HG02610 (cell line): ENCODE data around the gene OCA2.

Experiments
- ATAC-seq: cut with Tn5 transposase; IDR thresholded peaks from one replicate; pipeline ENCODE4 v1.9.1; 2021; ENCODE audit warnings: mild to moderate bottlenecking, moderate library complexity; ENCODE audit not compliant: unreplicated experiment

OCA2 gene

GRCh38 chr15:28005004-28005527 is 94.0 kb downstream of the OCA2 start:
- ATAC-seq: no peak

DNA sequence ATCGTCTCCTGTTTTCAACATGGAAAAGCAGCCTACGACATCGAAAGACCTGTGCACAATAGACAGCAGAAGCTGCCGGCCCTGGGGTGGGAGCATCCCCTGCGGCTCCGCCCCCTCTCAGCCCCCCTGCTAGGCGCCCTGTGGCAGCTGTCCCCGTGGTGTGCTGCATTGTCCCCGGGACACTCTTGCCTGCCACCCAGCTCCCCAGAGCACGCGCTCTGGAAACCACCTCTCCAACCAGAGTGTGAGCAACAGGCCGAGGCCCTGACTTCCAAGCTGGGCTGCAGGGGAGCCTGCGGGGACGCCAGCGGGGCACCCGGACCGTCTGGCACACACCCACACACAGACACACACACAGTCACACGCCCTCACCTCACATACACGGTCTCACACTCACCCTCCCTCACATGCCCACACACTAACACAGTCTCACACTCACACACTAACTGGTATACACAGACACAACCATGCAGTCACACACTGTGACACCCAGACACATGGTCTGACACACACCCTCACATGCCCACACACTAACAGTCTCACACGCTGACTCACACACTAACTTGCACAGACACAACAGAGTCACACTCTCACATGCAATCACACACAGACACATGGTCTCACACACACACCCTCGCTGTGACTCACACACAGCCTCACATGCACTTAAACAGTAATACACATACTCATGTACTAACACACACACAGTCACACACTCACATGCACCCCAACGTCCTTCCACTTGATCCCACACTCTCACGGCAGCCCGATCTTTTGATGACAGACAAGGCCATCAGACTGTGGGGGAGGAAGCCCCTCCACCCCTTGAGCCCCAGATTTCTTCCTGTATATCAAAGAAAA is 94.7 kb downstream of the OCA2 start:
- ATAC-seq: no peak

GRCh38 chr15:28003302-28004037 is 95.6 kb downstream of the OCA2 start:
- no peak for ATAC-seq

DNA sequence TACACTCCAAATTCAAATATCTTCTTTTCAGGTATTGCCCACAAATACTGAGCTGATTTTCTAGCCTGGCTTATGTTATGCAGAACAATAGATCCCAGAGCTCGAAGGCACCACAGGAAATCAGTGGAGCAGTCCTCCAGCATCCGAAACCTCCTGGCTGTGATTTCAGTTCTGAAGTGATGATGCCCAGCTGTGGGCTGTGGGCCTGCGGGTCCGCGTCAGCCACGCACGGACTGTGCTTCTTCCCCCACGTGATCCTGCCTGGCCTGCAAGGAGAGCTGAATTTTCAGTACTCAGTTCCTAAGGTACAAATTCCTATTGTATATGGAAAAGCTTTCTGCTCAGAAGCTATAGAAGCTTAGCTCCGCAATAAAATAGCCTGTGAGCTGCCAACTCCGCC is 96.2 kb downstream of the OCA2 start:
- ATAC-seq: no peak

DNA sequence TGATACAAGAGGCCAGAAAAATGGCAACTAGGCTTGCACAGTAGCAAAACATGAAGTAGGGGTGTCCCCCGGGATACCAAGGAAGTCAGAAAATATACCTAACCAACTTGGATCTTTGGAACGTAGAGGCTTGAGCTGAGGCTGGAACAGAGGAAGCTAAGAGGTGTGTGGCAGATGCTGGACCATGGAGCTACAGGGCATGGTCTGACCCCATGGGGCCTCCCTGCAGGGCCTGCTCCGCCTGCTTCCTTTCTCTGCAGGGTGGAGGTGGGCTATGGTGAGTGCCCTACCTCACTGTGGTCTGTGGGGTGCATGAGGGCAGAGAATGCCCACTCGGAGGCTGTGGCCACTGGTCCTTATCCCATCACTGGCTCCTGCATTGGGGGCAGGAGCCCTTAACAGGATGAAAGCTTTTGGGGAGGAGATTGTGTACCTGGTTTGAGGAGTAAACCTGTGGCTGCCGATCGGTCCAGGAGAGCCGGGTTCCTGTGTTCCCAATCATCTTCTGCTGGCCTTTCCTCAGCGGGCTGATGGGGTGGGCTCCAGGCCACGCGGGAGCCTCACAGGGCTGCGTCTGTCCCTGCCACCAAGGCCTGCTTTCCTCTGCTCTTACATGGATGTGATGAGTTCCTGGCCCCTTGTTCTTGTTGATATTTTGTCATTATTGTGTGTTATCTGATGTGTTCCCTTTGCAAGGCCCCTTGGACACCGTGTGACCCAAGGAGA is 96.8 kb downstream of the OCA2 start:
- no peak for ATAC-seq

- no peak for ATAC-seq
Measured at GRCh38 chr15:28001641-28002040, 97.5 kb downstream of the OCA2 start.

- no peak for ATAC-seq
Measured at GRCh38 chr15:27993996-27994780, 104.9 kb downstream of the OCA2 start.

DNA sequence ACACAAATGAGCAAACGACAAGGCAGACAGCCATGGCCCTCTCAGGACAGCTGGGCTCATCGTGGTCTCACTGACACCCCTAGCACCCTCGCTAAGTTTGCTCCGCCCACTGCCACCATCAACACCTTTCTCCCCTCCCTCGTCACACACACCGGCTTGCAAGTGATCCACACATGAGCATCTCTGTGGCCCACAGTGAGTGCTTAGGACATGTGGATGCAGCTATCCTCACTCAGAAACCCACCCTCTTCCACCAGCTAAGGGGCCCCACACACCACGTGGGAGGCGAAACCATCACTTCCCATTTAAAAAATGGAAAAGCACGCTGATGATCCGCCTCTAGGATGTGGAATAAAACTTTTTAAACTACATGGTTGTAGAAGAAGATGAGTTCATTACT is 105.6 kb downstream of the OCA2 start:
- no peak for ATAC-seq

- ATAC-seq: no peak
Measured at GRCh38 chr15:27990521-27991515, 108.3 kb downstream of the OCA2 start.

GRCh38 chr15:27989838-27990237 is 109.3 kb downstream of the OCA2 start:
- ATAC-seq: no peak

GRCh38 chr15:27989427-27989826 is 109.7 kb downstream of the OCA2 start:
- no peak for ATAC-seq

- ATAC-seq: no peak
Measured at GRCh38 chr15:27985099-27985498, 114.0 kb downstream of the OCA2 start.

- no peak for ATAC-seq
Measured at GRCh38 chr15:27983496-27983895, 115.6 kb downstream of the OCA2 start.

DNA sequence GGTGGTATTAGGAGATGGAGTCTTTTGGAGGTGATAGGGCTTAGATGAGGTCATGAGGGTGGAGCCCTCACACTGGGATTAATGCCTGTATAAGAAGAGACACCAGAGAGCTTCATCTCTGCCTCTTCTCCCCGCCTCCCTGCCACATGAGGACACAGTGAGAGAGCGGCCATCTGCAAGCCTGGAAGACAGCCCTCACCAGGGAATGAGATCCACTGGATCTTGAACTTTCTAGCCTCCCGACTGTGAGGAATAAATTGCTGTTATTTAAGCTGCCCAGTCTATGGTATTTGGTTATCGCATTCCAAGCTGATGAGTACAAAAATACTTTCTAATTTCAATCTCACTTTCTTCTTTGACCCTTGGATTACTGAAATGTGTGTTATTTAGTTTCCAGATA is 121.4 kb downstream of the OCA2 start:
- ATAC-seq: no peak

DNA sequence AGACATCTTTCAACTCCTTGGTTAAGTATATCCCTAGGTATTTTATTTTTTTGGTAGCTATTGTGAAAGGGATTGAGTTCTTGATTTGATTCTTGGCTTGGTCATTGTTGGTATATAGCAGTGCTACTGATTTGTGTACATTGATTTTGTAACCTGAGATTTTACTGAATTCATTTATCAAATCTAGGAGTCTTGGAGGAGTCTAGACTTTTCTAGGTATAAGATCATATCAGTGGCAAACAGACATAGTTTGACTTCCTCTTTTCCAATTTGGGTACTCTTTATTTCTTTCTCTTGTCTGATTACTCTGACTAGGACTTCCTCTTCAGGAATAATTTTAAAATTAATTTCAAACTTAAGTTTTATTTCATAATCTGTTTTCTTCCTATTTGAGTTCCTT is 125.2 kb downstream of the OCA2 start:
- ATAC-seq: no peak

GRCh38 chr15:27970661-27971392 is 128.3 kb downstream of the OCA2 start:
- ATAC-seq: no peak

DNA sequence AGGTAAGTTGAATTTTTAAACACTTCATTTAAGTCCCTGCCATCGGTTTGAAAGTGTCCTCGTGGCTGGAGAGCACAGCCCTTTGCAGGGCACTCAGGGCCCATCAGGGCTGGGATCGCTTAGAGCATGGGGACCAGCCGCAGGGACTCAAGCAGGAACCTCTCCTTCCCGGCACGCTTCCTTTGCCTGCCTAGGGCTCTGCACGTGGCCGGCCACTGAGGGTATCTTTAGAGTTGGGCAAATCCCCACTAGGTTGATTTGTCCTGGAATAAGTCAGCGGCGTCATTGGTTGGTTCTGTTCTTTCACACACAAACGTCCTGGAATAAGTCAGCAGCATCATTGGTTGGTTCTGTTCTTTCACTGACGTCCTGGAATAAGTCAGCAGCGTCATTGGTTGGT is 131.6 kb downstream of the OCA2 start:
- no peak for ATAC-seq

GRCh38 chr15:27965546-27965945 is 133.6 kb downstream of the OCA2 start:
- ATAC-seq: no peak

- ATAC-seq: no peak
Measured at GRCh38 chr15:27961801-27962200, 137.3 kb downstream of the OCA2 start.
